Keratinocyte (primary cell): ENCODE results near the gene DNAJC12. TPM values are rescaled to one million over a fixed set of nuclear protein-coding genes. Genes with fewer than 3 reads are reported as not detected.

Experiments
- DNase-seq: peaks from one replicate; pipeline ENCODE4 v3.0.0-alpha.2; 2011; ENCODE audit warnings: low read depth, missing footprints, low spot score
- FAIRE-seq: peaks from 2 replicates; lab custom pipeline; 2011; peaks lifted over from hg19 to GRCh38; lab: Jason Lieb, UNC
- H2AFZ ChIP-seq: 2 replicates; pipeline ENCODE4 v1.6.0; 2012; ENCODE audit warnings: low read length, control low read depth, inconsistent platforms; ENCODE audit not compliant: control insufficient read depth
- H3K27ac ChIP-seq: 2 replicates; pipeline ENCODE4 v1.5.1; 2011; ENCODE audit warnings: low read length; ENCODE audit not compliant: control insufficient read depth, insufficient read depth
- H3K27me3 ChIP-seq: 3 replicates; pipeline ENCODE4 v1.6.0; 2011; ENCODE audit warnings: low read length; ENCODE audit not compliant: control insufficient read depth, insufficient read depth; ENCODE audit errors: extremely low read depth
- H3K36me3 ChIP-seq, 2 experiments: 2 replicates in 1 of 2; 3 replicates in 1 of 2; pipeline ENCODE4 v1.5.1; 2011; ENCODE audit warnings: low read length in 2 of 2, mild to moderate bottlenecking in 1 of 2; ENCODE audit not compliant: control insufficient read depth in 2 of 2, insufficient read depth in 2 of 2; ENCODE audit errors: extremely low read depth in 1 of 2
- H3K4me1 ChIP-seq: 3 replicates; pipeline ENCODE4 v1.5.1; 2011; ENCODE audit warnings: low read length; ENCODE audit not compliant: control insufficient read depth, insufficient read depth; ENCODE audit errors: extremely low read depth
- H3K4me2 ChIP-seq: 3 replicates; pipeline ENCODE4 v1.6.0; 2011; ENCODE audit warnings: low read depth, low read length; ENCODE audit not compliant: control insufficient read depth, insufficient read depth; ENCODE audit errors: extremely low read depth
- H3K4me3 ChIP-seq, 3 experiments: fragments of 200-600 bp in 1 of 3; sonication (generic) in 1 of 3; 2 replicates in 2 of 3; 3 replicates in 1 of 3; pipeline ENCODE4 v1.5.1; 2011 to 2016; ENCODE audit warnings: low read length in 3 of 3, mild to moderate bottlenecking in 3 of 3, control low read depth in 2 of 3, inconsistent platforms in 1 of 3, low read depth in 1 of 3, mixed read lengths in 1 of 3, mixed run types in 1 of 3, moderate library complexity in 1 of 3; ENCODE audit not compliant: control insufficient read depth in 2 of 3, insufficient read depth in 2 of 3; ENCODE audit errors: extremely low read depth in 1 of 3
- H3K79me2 ChIP-seq: 2 replicates; pipeline ENCODE4 v1.6.0; 2012; ENCODE audit warnings: low read length; ENCODE audit not compliant: control insufficient read depth, insufficient read depth
- H3K9ac ChIP-seq: 3 replicates; pipeline ENCODE4 v1.6.0; 2011; ENCODE audit warnings: low read length; ENCODE audit not compliant: control insufficient read depth, insufficient read depth; ENCODE audit errors: extremely low read depth
- H3K9me1 ChIP-seq: 3 replicates; pipeline ENCODE4 v1.6.0; 2011; ENCODE audit warnings: low read length; ENCODE audit not compliant: control insufficient read depth, insufficient read depth; ENCODE audit errors: extremely low read depth
- H3K9me3 ChIP-seq: 2 replicates; pipeline ENCODE4 v1.5.1; 2012; ENCODE audit warnings: low read depth, low read length; ENCODE audit not compliant: control insufficient read depth
- H4K20me1 ChIP-seq: 3 replicates; pipeline ENCODE4 v1.6.0; 2011; ENCODE audit warnings: low read length; ENCODE audit not compliant: control insufficient read depth, insufficient read depth; ENCODE audit errors: extremely low read depth
- CTCF ChIP-seq, 3 experiments: IDR thresholded peaks in 1 of 3; conservative IDR thresholded peaks in 1 of 3; optimal IDR thresholded peaks in 1 of 3; 2 replicates in 2 of 3; 3 replicates in 1 of 3; pipeline versions ENCODE3 to v1.5.1; 2011; ENCODE audit warnings: low read length in 3 of 3, mild to moderate bottlenecking in 3 of 3, moderate library complexity in 2 of 3, control low read depth in 1 of 3, inconsistent platforms in 1 of 3; ENCODE audit not compliant: insufficient read depth in 2 of 3; ENCODE audit errors: extremely low read depth in 1 of 3
- EZH2 ChIP-seq: IDR thresholded peaks from one replicate; pipeline ENCODE4 v1.6.1; 2012; ENCODE audit warnings: inconsistent platforms, mild to moderate bottlenecking, low read length, moderate library complexity
- dilution Hi-C: fragments of 300-500 bp; cut with MboI; formaldehyde crosslinking; loops from one replicate; pipeline ENCODE4 v1.7.0; 2020; ENCODE audit warnings: low sequenced_read_pairs; ENCODE audit not compliant: extremely low pct_ligation_motif_present
- polyA plus RNA-seq, 5 experiments: library from polyadenylated mRNA; depleted of rRNA in 3 of 5; stranded (reverse) in 3 of 5; stranded (forward) in 1 of 5; unstranded in 1 of 5; fragments of >200 nt; gene quantifications; 1 replicate in 1 of 5; 2 replicates in 3 of 5; 3 replicates in 1 of 5; pipeline versions ENCODE4 v1.2.1 to v1.2.3, GENCODE V29; 2011 to 2012; ENCODE audit warnings: missing spikeins in 2 of 5, low read depth in 1 of 5, low replicate concordance in 1 of 5

DNAJC12 gene
- polyA plus RNA-seq, 1 donor (not counting 4 experiments of a cell fraction or from before 2014, with no cell fraction given), result 0.31 TPM

- Histone ChIP-seq H2AFZ (no peak overlapping the region), H3K36me3 (no peaks in the 10 kb centered on the region), H3K9me3 (no peaks in the 10 kb centered on the region), H3K9me1 (no peaks in the 10 kb centered on the region), H3K27ac (no peak overlapping the region), H3K9ac (no peak overlapping the region), H3K4me2 (no peak overlapping the region), H4K20me1 (no peaks in the 10 kb centered on the region), H3K4me1 (peaks cover 14% of the 10 kb centered on the region), H3K4me3 (no peak overlapping the region), H3K79me2 (no peaks in the 10 kb centered on the region), H3K27me3 (no peaks in the 10 kb centered on the region)
- TF ChIP-seq CTCF (optimal IDR thresholded peaks at IDR 0.05 in 1 of 3, IDR thresholded peaks at IDR 0.05 in 1 of 3, conservative IDR thresholded peaks at IDR 0.05 in 1 of 3; ENCODE audit: extremely low read depth in 1 of 3, insufficient read depth in 2 of 3, low read length in 3 of 3), result no peak
- TF ChIP-seq EZH2, result no peak
- DNase-seq (no peak), FAIRE-seq (no peak)
- dilution Hi-C loops, result no loop called here
Measured at GRCh38 chr10:67794256-67794655, 43.7 kb downstream of the DNAJC12 start.

GRCh38 chr10:67793313-67793712 lies 44.7 kb downstream of the DNAJC12 start:
- Histone ChIP-seq H3K36me3 (no peaks in the 10 kb centered on the region), H3K9ac (no peak overlapping the region), H3K9me1 (no peaks in the 10 kb centered on the region), H2AFZ (no peak overlapping the region), H3K27ac (no peak overlapping the region), H3K4me3 (no peak overlapping the region), H3K4me1 (peaks cover 14% of the 10 kb centered on the region), H3K27me3 (no peaks in the 10 kb centered on the region), H3K79me2 (no peaks in the 10 kb centered on the region), H3K9me3 (no peaks in the 10 kb centered on the region), H3K4me2 (no peak overlapping the region), H4K20me1 (no peaks in the 10 kb centered on the region)
- TF ChIP-seq EZH2 (no peak), CTCF (optimal IDR thresholded peaks at IDR 0.05 in 1 of 3, IDR thresholded peaks at IDR 0.05 in 1 of 3, conservative IDR thresholded peaks at IDR 0.05 in 1 of 3; ENCODE audit: extremely low read depth in 1 of 3, insufficient read depth in 2 of 3, low read length in 3 of 3) (no peak)
- DNase-seq (no peak), FAIRE-seq (no peak)
- dilution Hi-C loops, result no loop called here
